ENCODE results near the gene AFF1. TPM values are rescaled to one million over a fixed set of nuclear protein-coding genes. Genes with fewer than 3 reads are reported as not detected.

The AFF1 gene
- total RNA-seq, 3 donors from 2014 or later, result 67.2 to 80.5 (median 70.5) TPM

GRCh38 chr4:87101543-87102199, 166.9 kb downstream of the AFF1 start:
- no peak for DNase-seq (ENCODE audit: low spot score in 2 of 2)
- H3K36me3 ChIP-seq, result no peaks in the 10 kb centered on the region
- peak overlapping the region; percentile 39 to 88 for H3K27ac ChIP-seq
- H3K4me3 ChIP-seq, result no peak overlapping the region
- H3K4me1 ChIP-seq, result peaks cover 4 to 10% of the 10 kb centered on the region in 2 donors
- H3K27me3 ChIP-seq, result no peaks in the 10 kb centered on the region
- intact Hi-C loops (cut with DNase I; ENCODE audit: low total_unique reads), result no loop called here
- no peaks in the 10 kb centered on the region for H3K9me3 ChIP-seq
- TF ChIP-seq CTCF (IDR thresholded peaks at IDR 0.05) (no peak), POLR2A (IDR thresholded peaks at IDR 0.05) (no peak), POLR2AphosphoS5 (IDR thresholded peaks at IDR 0.05) (no peak)

- peak overlapping the region; percentile 88 to 96 for H3K27ac ChIP-seq
- intact Hi-C loops (cut with DNase I; ENCODE audit: low total_unique reads), result no loop called here
Observed at GRCh38 chr4:87103086-87103485, 168.3 kb downstream of the AFF1 start.

GRCh38 chr4:87103691-87104187, 168.9 kb downstream of the AFF1 start:
- no peaks in the 10 kb centered on the region for H3K27me3 ChIP-seq
- no peak for DNase-seq (ENCODE audit: low spot score in 2 of 2)
- H3K27ac ChIP-seq, result peak overlapping the region; percentile 88 to 96
- H3K9me3 ChIP-seq, result no peaks in the 10 kb centered on the region
- no peaks in the 10 kb centered on the region for H3K36me3 ChIP-seq
- peak overlapping the region in 1 of 3 donors; percentile 26 for H3K4me3 ChIP-seq
- peaks cover 4 to 10% of the 10 kb centered on the region in 2 donors for H3K4me1 ChIP-seq
- TF ChIP-seq CTCF (IDR thresholded peaks at IDR 0.05) (no peak), POLR2AphosphoS5 (IDR thresholded peaks at IDR 0.05) (no peak), POLR2A (IDR thresholded peaks at IDR 0.05) (no peak)
- intact Hi-C loops (cut with DNase I; ENCODE audit: low total_unique reads), result no loop called here

More at GRCh38 chr4:87103086-87103485, 168.3 kb downstream of the AFF1 start:
- H3K9me3 ChIP-seq, result no peaks in the 10 kb centered on the region
- peaks cover 4 to 10% of the 10 kb centered on the region in 2 donors for H3K4me1 ChIP-seq
- TF ChIP-seq POLR2AphosphoS5 (IDR thresholded peaks at IDR 0.05), result no peak
- TF ChIP-seq CTCF (IDR thresholded peaks at IDR 0.05), result no peak
- TF ChIP-seq POLR2A (IDR thresholded peaks at IDR 0.05), result no peak
- no peak for DNase-seq (ENCODE audit: low spot score in 2 of 2)
- H3K4me3 ChIP-seq, result no peak overlapping the region
- no peaks in the 10 kb centered on the region for H3K27me3 ChIP-seq
- no peaks in the 10 kb centered on the region for H3K36me3 ChIP-seq

- peaks cover 4 to 10% of the 10 kb centered on the region in 2 donors for H3K4me1 ChIP-seq
Observed at GRCh38 chr4:87105101-87105845, 170.5 kb downstream of the AFF1 start.

More at GRCh38 chr4:87105101-87105845, 170.5 kb downstream of the AFF1 start:
- no peaks in the 10 kb centered on the region for H3K27me3 ChIP-seq
- H3K27ac ChIP-seq, result no peak overlapping the region
- TF ChIP-seq POLR2A (IDR thresholded peaks at IDR 0.05), result no peak
- TF ChIP-seq POLR2AphosphoS5 (IDR thresholded peaks at IDR 0.05), result no peak
- no peak for TF ChIP-seq CTCF (IDR thresholded peaks at IDR 0.05)
- no peaks in the 10 kb centered on the region for H3K9me3 ChIP-seq
- intact Hi-C loops (cut with DNase I; ENCODE audit: low total_unique reads), result no loop called here
- no peak overlapping the region for H3K4me3 ChIP-seq
- DNase-seq (ENCODE audit: low spot score in 2 of 2), result no peak
- H3K36me3 ChIP-seq, result no peaks in the 10 kb centered on the region
